Kidney tubule cell (primary cell): ENCODE data around the gene MYLK2.
"Not testable (repeated sequence)": the region's sequence is repeated elsewhere in the genome, so short reads cannot be mapped to it uniquely, and the experiment has no call there.

Source experiments
- DNase-seq: peaks from one replicate; pipeline ENCODE4 v3.0.0-alpha.2; 2018; ENCODE audit warnings: low spot score

Gene MYLK2

DNA sequence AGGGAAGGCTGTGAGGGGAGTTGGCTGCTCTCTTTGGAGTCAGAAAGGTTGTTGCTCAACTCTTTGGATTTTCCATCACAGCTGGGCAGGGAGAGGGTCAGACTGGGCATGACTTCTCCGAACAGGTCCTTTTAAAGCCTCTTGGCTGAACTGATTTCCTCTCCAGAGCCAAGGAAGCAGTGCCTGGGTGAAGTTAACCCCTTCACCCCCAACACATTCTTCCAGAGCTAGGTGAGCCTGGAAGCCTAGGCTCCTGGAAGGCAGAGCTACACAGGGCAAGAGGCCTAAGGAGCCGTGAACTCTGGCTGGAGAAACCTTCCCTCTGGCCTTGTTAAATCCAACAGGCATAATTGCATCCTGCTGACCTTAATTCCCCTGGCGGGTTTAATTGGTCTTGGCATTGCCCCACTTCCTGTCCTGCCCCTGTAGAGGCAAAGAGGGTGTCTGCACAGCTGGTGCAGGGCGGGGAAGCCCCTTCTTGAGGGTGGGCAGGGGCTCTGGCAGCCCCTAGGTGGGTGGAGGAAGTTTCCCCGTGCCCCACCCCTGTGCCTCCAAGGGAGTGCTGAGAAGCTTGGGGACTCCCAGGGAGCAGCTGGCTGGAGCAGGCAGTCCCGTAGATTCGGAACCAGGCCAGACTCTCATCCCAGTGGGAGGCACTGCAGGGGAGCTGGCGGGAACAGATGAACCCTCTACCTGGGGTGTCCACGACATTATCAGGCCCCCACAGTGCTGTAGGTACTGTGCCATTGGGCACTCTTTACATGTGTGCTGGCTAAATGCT, 3.6 kb upstream of the MYLK2 start:
- no peak for DNase-seq

DNA sequence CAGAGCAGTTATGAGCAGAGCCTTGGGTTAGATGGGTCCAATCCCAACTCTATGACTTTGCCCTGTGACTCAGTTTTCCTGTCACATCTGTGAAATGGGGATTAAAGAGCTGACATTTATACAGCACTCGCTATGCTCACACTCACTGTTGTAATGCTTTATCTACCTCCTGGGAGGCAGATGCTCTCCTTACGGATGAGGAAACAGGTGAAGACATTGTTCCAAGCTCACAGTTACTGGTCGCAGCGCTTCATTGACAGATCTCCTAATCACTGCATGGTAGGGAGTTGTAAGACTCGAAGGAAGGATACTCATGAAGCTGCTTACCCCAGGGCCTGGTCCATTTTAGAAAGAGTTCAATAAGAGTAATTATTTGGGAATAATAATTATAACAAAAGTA, 2.9 kb upstream of the MYLK2 start:
- no peak for DNase-seq

DNA sequence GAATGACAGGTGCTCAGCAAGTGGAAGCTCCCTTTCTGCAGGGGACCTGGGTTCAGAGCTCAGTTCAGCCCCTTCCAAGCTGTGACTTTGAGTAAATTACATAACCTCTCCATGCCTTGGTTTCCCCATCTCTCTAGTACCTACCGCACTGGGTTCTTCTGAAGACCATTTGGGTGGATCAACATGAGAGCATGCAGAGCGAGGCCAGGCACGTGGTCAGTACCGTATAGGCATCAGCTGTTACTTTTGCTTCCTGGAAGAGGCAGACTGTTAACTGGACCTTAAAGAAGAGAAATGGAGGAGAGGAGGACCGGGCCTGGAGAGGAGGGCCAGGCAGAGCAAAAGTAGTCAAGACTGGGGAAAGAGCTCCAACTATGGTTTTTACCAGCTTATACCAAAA, 1.7 kb upstream of the MYLK2 start:
- no peak for DNase-seq

DNA sequence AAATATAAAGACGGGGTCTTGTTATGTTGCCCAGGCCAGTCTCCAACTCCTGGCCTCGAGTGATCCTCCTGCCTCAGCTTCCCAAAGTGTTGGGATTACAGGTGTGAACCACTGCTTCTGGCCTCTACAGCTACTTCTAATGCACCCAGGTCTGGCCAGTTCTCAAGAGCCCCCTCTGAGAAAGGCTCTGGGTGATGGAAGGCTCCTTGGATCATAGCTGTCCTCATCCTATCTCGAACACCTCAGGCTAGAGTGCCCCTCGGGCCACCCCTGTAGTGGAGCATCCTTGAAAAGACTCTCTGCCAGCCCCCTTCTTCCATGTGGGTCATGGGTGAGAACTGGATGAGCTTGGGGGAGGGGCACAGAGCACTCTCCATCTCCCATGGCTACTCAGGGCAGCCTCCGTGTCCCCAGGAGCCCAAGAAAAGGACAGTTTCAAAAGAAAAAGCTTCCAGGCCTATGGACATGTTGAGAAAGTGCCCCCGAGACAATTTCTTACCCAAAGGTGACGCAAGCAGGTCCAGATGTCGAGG, 714 bp upstream of the MYLK2 start:
- no peak for DNase-seq

DNA sequence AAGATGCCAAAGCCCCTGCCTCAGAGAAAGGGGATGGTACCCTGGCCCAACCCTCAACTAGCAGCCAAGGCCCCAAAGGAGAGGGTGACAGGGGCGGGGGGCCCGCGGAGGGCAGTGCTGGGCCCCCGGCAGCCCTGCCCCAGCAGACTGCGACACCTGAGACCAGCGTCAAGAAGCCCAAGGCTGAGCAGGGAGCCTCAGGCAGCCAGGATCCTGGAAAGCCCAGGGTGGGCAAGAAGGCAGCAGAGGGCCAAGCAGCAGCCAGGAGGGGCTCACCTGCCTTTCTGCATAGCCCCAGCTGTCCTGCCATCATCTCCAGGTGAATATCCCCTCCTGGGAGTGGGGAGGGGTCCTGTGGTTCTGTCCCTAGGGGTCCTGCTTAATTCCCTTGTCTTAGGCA, 1.1 kb downstream of the MYLK2 start:
- no peak for DNase-seq

DNA sequence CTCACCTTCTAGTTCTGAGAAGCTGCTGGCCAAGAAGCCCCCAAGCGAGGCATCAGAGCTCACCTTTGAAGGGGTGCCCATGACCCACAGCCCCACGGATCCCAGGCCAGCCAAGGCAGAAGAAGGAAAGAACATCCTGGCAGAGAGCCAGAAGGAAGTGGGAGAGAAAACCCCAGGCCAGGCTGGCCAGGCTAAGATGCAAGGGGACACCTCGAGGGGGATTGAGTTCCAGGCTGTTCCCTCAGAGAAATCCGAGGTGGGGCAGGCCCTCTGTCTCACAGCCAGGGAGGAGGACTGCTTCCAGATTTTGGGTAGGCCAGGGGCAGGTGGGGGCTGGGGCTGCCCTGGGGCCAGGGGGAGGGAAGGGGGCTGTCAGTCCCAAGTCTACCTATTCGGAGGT, 2.3 kb downstream of the MYLK2 start:
- no peak for DNase-seq

DNA sequence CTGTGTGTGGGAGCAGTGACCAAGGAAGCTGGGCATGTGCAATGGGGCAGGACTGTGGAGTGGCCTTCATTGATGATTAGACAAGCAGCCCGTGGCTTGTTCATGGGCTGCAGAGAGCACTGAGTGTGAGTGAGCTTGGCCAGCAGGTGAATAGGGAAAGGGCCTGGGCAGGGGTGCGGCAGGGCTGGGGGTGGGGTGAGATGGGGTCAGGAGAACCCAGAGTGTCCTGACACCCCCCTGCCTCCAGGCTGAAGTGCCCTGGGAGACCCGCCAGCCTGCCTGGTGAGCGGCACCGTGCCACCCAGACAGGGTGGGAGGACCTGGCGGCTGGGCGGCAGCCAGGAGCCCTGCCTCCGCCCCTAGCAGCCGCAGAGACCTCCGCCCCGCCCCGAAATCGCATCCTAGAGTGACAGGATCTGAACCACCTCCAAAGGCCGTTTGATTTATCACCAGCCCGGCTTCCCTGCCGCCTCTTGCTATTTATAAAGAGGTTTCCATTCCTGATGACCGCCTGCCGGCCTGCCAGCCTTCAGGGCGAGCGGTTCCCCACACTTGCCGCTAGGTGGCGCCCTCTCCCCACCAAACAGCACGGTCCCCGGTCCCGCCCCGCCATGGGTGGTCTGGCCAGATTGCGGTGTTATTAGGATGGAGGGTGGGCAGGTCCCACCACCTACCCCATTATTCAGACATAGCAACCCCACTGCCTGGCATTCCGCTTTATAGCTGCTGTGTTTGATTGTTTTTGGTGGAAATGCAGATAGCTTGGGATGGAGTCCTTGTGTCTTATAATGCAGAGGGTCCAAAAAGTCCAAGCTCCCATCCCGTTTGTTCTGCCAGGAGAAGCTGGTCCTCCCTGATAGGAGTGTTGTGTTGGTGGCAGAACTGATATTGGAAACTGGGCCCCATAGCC, 3.5 kb downstream of the MYLK2 start:
- DNase-seq, result peak; percentile 82

DNA sequence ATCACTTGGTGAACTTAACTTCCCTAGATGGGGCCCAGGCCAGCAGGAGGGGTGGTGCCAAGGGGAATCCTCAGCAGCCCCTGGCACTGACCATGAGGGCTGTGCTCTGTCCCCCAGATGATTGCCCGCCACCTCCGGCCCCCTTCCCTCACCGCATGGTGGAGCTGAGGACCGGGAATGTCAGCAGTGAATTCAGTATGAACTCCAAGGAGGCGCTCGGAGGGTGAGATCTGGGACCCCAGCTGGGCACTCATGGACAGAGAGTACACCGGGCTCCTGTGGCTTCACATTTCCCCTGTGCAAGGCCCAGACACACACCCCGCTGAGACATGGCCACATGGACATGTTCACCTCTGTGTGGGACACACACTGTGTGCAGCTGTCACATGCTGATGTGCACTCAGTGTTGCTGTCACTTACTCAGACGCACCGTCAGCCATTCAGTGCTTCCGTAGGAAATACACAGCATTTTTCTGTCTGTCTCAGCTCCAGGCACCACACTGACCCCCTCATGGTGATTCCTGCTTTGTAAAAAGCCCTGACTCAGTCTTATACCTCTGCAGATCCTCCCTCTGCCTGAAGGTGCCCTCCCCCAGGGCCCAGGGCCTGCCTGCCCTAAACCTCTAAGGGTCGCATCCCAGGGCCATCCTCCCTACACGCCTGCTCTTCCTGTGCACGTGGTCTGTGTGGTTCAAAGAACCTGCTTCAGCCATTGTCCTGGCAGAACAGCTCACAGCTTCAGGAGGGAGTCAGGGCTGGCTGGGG, 4.4 kb downstream of the MYLK2 start:
- DNase-seq, result peak; percentile 39

DNA sequence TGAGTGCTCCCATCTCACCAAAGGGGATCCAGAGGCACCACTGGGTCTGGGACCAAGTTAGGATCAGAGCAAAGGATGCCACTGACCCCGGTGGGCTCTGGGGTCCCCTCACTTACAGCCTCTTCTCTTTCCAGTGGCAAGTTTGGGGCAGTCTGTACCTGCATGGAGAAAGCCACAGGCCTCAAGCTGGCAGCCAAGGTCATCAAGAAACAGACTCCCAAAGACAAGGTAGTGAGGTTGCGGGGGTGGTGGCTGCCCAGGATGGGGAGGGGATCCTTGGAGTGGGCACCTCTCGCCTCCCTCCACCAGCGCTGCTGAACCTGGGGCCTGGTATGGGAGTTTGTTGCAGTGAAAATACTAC, 4.9 kb downstream of the MYLK2 start:
- DNase-seq, result no peak

DNA sequence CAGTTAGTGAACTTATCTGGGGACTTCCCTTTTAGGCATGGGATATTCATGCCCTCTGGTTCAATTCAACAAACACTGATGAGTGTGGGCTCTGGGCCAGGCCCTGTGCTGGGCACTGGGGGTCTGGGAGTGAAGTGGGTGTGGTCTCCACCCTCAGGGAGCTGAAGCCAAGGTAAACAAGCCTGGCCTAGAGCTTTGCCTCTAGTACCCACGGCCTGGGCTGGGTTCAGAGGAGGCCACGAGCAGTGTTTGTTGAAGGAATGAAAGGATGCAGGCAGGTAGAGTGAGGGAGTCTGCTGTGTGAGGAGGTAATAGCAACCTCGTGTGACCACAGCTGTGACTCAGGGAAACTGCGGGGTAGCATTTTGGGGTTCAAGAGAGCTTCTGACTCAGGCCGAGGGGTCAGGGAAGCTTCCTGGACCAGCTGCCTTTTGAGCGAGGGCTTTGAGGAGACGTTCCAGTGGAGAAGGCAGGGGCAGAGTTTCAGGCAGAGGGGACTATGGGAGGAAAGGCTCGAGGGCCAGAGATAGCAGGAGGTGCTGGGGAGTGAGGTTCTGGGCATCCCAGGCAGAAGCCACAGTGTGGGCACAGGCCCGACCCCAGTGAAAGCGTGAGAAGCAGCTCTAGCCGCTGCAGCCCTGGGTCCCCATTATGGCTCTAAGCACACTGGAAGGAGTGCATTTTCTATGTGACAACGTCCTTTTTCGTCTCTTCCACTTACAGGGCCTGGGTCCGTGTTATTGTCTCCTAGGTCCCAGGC, 5.6 kb downstream of the MYLK2 start:
- no peak for DNase-seq

DNA sequence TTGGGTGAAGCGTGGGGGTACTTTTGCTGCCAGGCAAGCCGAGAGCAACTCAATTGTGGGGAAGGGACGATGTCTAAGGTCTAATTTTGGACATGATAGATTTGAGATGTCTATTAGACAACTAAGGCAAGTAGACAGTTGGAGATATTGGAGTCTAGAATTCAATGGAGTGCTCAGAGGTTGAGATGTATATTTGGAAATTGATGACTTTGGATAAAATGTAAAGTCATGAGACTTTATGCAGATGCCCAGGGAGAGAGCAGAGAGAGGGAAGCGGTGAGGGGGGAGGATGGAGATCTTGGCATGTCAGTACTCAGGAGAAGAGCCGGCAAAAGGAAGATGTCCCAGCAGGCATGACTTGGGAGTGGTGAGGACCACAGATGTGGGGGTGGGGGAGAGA, 6.9 kb downstream of the MYLK2 start:
- no peak for DNase-seq

DNA sequence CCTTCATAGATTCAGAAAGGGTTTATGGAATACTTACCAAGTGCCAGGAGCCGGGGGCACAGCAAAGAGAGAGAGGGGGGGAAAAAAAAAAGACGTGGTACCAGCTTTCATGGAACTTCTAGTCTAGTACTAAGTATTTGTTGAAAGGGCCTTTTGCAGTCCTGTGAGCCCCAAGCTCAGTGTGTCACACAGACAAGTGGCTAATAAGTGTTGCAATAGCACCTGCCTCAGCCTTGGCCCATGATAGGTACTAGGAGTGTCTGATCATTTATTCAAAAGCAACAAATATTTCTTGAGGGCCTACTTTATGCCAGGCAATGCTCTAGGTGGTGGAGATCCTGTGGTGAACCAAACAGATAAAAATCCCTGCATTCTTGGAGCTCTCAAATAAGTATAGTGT, 7.9 kb downstream of the MYLK2 start:
- no peak for DNase-seq

DNA sequence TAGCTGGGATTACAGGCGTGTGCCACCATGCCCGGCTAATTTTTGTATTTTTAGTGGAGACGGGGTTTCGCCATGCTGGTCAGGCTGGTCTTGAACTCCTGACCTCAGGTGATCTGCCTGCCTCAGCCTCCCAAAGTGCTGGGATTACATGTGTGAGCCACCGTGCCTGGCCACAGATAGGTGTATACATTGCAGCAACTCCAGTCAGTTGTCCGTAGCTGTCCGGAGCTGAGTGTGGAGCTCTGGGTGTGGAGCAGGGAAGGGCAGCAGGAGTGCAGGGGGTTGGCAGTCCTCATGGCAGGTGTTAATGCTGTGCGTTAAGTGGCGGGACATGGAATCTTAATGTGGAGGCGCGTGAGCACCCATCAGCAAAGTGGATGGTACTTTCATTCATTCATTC, 8.9 kb downstream of the MYLK2 start:
- not testable (repeated sequence) for DNase-seq

DNA sequence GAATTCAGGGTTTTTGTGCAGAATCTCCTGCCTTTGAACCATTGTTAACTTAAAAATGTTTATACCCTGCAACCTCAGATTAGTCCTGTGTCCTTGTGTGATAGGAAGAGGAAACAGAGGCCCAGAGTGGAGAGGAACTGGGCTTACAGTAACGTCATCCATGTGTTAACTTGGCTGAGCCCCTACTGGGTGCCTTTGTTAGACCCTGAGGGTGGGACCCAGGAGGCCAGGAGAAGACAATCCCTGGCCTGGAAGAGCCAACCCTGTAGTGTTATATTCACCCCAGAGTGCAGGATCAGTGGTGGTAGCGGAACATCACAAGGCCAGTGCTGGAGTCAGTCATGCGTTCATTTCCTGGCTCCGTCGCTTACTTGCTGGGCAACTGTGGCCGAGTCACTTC, 10.6 kb downstream of the MYLK2 start:
- peak; percentile 41 for DNase-seq

DNA sequence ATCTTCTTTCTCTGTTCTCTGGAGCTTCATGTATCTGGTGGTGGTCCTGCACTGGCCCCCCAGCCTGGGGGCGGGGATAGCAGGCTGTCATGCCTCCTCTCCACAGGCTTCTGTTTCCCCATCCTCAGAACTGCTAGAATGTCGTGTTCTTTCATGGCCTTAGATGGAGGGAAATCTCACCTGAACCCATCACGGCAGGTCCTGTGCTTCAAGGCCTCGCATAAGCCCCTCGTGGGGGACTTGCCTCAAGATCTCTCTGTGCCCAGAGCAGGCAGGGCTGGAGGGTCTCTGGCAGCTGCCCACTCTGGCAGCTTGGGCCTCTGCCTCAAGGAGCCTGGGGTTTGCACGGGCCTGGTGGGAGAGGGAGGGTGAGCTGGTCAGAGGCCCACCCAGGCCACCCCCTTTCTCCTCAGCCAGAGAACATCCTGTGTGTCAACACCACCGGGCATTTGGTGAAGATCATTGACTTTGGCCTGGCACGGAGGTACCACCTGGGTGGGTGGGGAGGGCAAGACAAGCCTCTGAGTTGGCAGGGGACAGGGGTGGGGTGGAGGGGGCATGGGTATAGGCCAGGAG, 11.3 kb downstream of the MYLK2 start:
- DNase-seq, result no peak

DNA sequence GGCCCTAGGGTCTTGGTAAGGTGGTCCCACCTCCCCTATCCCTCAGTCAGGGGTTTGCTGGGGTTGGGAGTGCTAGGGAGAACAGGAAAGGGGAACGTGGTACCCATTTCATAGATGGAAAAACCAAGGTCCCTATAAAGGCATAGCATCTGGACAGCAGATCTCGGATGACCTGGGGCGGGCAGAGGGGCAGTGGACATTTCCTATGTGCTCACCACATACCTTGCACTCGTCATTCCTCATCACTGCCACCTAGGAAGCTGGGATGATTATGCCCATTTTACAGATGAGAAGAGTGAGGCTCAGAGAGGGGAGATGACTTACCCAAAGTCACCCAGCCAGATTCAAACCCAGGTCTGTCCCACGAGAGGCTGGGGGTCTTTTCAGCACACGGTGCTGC, 12.1 kb downstream of the MYLK2 start:
- no peak for DNase-seq

DNA sequence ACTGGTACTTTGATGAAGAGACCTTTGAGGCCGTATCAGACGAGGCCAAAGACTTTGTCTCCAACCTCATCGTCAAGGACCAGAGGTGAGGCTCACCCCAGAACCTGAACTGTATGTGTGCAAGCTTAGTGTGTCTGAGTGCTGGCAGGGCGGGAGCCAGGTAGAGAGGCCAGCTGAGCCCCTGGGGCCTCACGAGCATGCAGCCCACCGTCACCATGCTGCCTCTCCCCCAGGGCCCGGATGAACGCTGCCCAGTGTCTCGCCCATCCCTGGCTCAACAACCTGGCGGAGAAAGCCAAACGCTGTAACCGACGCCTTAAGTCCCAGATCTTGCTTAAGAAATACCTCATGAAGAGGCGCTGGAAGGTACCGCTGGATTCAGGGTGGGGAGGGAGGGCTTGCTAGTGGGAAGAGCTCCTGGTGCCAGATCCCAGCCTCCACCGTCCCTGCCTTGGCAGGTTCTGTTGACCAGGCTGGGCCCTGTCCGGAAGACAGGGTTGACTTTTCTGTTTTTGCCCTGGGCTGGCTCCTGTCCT, 12.7 kb downstream of the MYLK2 start:
- DNase-seq, result no peak

DNA sequence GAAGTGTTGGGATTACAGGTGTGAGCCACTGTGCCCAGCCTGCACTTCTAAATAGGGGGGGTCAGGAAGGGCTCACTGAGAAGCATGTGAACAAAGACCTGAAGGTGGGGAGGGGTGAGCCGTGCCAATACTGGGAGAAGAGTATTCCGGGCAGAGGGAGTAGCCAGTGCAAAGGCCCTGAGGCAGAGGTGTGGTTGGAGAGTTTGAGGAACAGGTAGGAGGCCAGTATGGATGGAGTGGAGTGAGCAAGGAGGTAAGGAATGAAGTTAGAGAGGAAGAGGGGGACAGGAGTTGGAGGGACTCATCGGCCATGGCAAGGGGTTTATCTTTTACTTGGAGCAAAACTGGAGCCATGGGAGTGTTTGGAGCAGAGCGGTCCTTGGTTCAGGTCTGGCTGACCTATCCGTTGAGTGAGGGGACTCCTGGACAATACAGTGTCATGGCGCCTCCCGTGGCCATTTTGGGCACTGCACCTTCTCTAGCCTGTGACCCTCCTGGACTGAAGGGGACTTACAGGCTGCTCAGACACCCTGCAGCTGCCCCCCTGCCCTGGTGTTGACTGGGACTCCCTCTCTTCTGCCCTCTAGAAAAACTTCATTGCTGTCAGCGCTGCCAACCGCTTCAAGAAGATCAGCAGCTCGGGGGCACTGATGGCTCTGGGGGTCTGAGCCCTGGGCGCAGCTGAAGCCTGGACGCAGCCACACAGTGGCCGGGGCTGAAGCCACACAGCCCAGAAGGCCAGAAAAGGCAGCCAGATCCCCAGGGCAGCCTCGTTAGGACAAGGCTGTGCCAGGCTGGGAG, 14.2 kb downstream of the MYLK2 start:
- DNase-seq, result peak; percentile 52

DNA sequence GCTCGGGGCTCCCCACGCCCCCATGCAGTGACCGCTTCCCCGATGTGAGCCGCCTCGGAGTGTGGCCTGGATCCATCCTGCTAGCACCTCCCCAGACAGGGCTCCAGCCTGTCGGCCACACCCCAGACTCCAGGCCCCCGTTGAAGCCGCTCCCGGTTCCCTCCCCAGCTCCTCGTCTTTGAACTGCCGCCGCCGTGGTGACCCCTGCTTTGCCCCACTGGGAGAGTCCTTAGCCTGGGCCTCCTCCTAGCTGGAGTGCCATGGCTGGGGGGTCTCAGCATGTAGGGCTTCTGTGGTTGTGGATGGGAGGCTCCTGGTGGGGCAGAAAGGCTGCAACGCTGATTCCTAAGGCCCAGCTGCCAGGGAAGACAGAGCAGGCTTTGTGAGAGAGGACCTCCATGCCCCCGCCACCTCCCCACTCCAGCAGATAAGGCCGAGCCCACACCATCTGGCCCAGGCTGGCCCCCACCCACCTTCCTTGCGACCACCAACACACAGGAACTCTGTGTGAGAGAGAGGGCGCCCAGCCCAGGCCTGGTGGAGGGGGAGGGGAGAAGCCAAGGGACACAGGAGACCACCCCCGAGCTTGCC, 14.9 kb downstream of the MYLK2 start:
- no peak for DNase-seq

DNA sequence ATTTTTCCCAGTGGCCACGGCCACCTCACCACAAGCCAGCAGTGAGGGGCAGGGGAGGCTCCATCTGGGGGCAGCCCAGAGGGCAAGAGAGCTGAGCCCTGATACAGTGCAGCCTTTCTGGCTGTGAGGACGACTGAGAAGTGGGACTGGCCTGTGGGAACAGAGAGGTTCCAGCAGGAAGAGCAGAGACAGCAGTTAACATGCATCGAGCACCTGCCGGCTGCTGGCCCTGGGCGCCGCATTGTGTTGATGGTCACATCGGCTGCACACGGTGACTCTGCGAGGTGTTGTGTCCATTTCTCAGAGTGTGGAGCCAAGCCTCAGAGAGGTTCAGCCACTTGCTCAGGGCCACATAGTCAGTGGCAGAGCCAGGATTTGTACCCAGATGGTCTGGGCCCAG, 16.4 kb downstream of the MYLK2 start:
- DNase-seq, result no peak
